T-helper 1 cell treated with Interleukin-12 subunit alpha and Interleukin-12 subunit beta and Interleukin-4 antibody, amounts not matched to agents 30 μg/mL and 1 μg/mL, for 36 hours (primary cell): Measurements from ENCODE around the gene ULK2.

Source experiments
- H3K27ac Mint-ChIP-seq: one replicate; pipeline ENCODE4 v1.8.0; 2021; ENCODE audit warnings: mild to moderate bottlenecking, mixed read lengths
- H3K27me3 Mint-ChIP-seq: one replicate; pipeline ENCODE4 v1.8.0; 2021; ENCODE audit warnings: low read depth, mixed read lengths
- H3K36me3 Mint-ChIP-seq: one replicate; pipeline ENCODE4 v1.8.0; 2021; ENCODE audit warnings: low read depth, mixed read lengths
- H3K4me1 Mint-ChIP-seq: one replicate; pipeline ENCODE4 v1.8.0; 2021; ENCODE audit warnings: low read depth, mixed read lengths
- H3K4me3 Mint-ChIP-seq: one replicate; pipeline ENCODE4 v1.8.0; 2021; ENCODE audit warnings: mild to moderate bottlenecking, moderate library complexity, mixed read lengths
- H3K9me3 Mint-ChIP-seq: one replicate; pipeline ENCODE4 v1.8.0; 2021; ENCODE audit warnings: mixed read lengths

The ULK2 gene

DNA sequence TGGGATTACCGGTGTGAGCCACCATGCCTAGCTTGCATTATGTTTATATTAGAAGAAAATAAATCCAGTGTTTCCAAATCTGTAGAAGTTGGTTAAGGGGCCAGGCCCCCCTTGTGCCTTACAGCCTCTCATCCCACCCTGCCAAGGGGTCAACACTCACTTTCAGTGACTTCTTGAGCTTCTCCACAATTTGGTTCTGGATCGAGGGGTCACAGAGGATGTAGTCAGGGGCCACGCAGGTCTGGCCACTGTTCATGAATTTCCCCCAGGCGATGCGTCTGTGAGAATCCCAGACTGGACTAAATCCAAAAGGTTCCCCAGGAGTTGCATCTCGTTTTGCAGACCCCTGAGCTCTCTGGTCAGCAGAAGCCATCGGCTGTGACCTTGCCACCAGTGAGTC, 126.8 kb downstream of the ULK2 start:
- Mint-ChIP-seq H3K27me3 (no peaks in the 10 kb centered on the region), H3K4me1 (no peaks in the 10 kb centered on the region), H3K9me3 (no peaks in the 10 kb centered on the region), H3K4me3 (no peak overlapping the region), H3K36me3 (no peaks in the 10 kb centered on the region), H3K27ac (no peak overlapping the region)

DNA sequence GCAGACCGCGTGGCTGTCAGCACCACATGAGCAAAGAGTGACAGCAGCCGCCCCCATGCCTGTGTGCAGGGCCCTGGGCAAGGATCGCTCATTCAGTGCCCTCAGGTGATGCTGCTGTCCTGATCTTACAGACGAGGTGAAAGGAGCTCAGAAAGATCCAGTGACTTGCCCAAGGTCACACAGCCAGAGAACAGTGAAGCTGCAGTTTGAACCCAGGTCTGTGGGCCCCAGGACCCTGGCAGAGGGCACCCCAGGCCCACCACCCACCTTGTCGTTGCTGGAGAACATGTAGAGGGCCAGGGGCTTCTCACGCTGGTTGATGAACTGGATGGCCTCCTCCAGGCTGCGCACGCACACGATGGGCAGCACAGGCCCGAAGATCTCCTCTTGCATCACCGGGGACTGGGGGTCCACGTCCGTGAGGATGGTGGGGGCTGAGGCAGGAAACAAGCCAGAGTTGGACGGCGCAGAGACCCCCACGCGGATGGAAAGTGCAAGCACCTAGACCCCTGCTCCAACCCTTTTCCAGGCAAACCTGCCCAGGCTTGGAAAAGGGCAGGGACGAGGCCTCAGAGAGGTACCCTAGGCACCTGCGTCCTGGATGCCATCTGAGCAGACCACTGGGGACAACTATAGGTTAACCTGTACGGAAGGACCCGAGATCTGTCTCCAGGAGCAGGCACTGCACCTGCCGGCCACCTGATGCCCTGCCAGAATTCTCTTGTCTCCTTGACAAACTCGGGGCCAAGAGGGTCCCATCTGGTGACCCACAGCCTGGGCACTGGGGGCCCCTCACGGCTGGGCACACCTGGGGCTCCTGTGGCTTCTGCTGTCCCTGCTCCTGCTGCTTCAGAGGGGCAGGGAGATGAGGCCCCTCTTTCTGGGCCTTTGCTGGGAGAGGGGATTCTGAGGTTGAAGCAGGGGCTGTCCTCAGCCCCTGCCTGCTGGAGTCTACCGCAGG, 128.2 kb downstream of the ULK2 start:
- Mint-ChIP-seq H3K27ac (no peak overlapping the region), H3K27me3 (no peaks in the 10 kb centered on the region), H3K4me3 (no peak overlapping the region), H3K4me1 (no peaks in the 10 kb centered on the region), H3K9me3 (no peaks in the 10 kb centered on the region), H3K36me3 (no peaks in the 10 kb centered on the region)

DNA sequence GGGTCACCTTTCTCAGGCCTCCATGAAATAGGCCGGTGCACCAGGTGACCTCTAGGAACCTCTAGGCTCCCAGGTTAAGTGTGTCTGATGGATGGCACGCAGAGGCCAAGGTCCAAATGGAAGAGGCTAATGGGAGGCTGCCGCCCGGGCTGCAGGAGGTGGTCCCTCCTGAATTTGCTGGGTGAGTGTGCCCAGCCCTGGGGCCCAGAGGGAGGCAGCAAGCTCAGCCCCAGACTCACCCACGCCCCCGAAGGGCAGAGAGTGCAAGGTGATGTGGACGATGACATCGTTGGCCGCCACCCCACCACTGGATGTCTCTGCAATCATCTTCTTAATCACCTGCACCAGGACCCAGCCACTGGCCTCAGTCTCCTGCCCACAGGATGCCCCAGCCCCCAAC, 129.0 kb downstream of the ULK2 start:
- Mint-ChIP-seq H3K9me3 (no peaks in the 10 kb centered on the region), H3K36me3 (no peaks in the 10 kb centered on the region), H3K27ac (no peak overlapping the region), H3K4me3 (no peak overlapping the region), H3K4me1 (no peaks in the 10 kb centered on the region), H3K27me3 (no peaks in the 10 kb centered on the region)

DNA sequence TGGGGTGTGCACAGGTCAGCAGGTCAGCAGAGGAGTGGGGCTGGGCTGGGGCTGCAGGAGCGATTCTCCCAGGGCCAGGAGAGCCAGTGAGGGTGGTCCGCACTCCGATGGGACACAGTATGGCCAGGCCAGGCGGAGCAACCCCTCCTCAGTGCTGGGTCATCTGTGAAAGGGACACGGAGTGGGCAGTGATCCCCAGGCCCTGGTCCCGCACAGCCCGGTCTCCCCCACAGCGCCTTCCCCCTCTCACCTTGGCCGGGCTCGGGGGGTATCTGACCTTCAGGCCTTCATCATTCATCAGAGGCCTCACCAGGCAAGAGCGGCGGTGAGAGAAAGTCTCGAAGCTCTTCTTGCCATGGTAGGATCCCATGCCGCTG, 129.7 kb downstream of the ULK2 start:
- H3K4me3 Mint-ChIP-seq, result no peak overlapping the region
- H3K4me1 Mint-ChIP-seq, result no peaks in the 10 kb centered on the region
- H3K9me3 Mint-ChIP-seq, result no peaks in the 10 kb centered on the region
- no peaks in the 10 kb centered on the region for H3K36me3 Mint-ChIP-seq
- no peaks in the 10 kb centered on the region for H3K27me3 Mint-ChIP-seq
- H3K27ac Mint-ChIP-seq, result no peak overlapping the region

DNA sequence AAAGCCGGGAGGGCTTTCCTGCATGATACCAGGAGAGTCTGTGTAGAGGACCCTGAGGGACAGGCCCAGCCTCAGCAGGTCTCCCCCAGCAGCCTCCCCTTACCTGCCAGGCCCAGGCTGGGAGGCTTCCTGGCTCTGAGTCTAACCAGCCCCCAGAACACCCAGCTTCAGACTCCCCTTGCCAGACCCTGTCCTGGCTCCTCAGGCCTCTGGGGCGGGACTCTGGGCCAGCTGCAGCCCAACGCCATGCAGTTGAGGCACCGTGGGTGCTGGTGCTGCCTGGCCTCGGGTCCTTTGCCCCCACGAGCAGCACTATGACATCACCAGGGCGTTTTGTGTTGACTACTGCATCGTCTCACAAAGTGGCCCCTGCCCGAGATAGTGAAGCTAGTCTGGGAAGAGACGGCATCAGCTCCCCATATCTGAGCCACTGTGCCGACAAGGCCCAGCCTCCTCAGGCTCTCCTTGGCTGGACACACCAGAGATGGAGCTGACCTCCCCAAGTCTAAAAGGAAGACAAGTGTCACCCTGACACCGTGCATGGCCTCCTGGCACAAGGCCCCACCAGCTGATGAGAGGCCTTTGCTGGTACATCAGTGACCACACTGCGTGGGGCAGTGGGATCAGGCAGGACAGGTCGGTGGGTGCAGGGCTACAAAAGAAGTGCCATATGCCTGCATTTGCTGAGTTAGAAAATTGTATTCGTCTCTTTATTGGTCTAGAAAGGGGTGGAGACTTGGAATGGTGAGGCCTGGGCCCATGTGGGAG, 130.2 kb downstream of the ULK2 start:
- H3K27ac Mint-ChIP-seq, result no peak overlapping the region
- no peaks in the 10 kb centered on the region for H3K4me1 Mint-ChIP-seq
- H3K4me3 Mint-ChIP-seq, result no peak overlapping the region
- H3K27me3 Mint-ChIP-seq, result no peaks in the 10 kb centered on the region
- H3K36me3 Mint-ChIP-seq, result no peaks in the 10 kb centered on the region
- H3K9me3 Mint-ChIP-seq, result no peaks in the 10 kb centered on the region

DNA sequence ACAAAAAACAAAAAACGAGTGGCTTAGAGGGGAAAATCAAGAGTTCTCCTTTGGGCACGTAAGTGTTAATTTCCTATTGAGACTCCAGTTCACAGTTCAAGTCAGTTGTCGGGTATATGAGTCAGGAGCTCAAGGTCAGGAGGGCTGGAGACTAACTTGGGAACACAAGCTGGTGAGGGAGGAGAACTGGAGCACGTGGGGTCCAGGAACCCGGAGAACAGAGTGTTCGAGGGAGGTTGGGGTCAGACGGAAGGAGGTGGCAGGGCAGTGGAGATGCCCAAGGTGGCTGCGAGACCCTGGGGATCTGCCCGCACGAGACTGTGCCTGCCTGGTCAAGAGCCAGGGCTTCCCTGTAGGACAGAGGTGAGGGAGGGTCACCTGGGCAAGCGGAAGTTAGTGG, 131.7 kb downstream of the ULK2 start:
- Mint-ChIP-seq H3K27me3 (no peaks in the 10 kb centered on the region), H3K27ac (no peak overlapping the region), H3K4me1 (no peaks in the 10 kb centered on the region), H3K9me3 (no peaks in the 10 kb centered on the region), H3K4me3 (no peak overlapping the region), H3K36me3 (no peaks in the 10 kb centered on the region)

DNA sequence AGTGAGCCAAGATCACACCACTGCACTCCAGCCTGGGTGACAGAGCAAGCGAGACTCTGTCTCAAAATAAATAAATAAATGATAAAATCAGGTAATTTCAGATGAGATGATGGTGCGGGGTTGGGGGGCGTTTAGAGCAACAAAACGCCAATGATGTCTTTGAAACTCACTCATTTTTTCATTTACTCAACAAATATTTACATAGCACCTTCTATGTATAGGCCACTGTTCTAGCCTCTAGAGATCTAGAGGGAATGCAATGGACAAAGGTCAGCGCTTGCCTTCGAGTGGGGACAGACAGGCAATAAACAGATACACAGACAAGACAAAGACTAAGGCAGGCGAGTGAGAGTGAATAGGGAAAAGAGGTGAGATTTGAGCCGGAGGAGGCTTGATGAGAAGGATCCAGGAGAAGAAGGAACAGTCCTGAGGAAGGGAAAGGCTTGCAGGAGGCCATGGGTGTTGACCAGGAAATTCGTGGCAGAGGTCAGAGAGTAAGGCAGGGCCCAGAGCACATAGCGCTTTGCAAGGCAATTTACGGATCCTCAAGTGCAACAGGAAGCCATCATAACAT, 133.7 kb downstream of the ULK2 start:
- no peaks in the 10 kb centered on the region for H3K27me3 Mint-ChIP-seq
- H3K36me3 Mint-ChIP-seq, result no peaks in the 10 kb centered on the region
- H3K9me3 Mint-ChIP-seq, result no peaks in the 10 kb centered on the region
- no peak overlapping the region for H3K27ac Mint-ChIP-seq
- no peaks in the 10 kb centered on the region for H3K4me1 Mint-ChIP-seq
- H3K4me3 Mint-ChIP-seq, result no peak overlapping the region

DNA sequence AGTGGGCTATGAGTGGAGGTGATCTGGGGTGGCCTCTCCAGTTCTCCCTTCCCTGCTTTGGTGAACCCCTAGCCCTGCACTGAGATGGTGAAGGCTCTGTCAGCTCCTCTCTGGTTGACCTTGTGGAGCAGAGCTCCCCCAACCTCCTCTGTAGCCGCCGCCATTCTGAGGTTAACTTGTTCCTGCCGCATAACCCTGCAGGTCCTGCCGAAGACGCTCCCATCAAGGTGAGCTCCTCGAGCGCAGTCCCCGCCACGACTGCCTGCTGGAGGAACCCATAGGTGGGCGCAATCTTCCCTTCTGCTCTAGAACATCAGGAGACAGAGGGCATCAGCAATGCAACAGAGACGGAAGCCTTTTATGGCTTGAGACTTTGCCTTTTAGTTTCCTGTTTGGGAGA, 136.1 kb downstream of the ULK2 start:
- no peak overlapping the region for H3K27ac Mint-ChIP-seq
- no peaks in the 10 kb centered on the region for H3K4me1 Mint-ChIP-seq
- no peak overlapping the region for H3K4me3 Mint-ChIP-seq
- no peaks in the 10 kb centered on the region for H3K27me3 Mint-ChIP-seq
- no peaks in the 10 kb centered on the region for H3K36me3 Mint-ChIP-seq
- H3K9me3 Mint-ChIP-seq, result no peaks in the 10 kb centered on the region

DNA sequence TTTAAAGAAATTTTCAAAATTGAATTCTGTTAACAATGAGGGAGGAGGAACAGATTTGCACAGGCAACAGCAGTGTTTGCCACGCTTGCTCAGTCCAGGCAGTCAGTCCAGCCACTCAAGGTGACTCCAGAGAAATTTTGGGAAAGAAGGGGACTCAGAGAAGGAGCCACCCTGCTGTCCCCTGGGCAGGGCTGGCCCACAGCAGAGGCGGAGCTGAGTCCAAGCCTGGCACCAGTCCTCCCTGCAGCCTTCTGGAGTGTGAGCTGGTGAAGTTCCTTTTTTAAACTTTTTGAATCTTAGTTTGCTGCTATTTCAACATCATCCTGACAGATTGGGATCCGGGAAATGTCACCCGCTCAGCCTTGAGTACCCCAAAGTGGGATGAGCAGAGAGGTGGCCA, 136.9 kb downstream of the ULK2 start:
- H3K36me3 Mint-ChIP-seq, result no peaks in the 10 kb centered on the region
- no peaks in the 10 kb centered on the region for H3K27me3 Mint-ChIP-seq
- no peaks in the 10 kb centered on the region for H3K9me3 Mint-ChIP-seq
- H3K4me1 Mint-ChIP-seq, result no peaks in the 10 kb centered on the region
- no peak overlapping the region for H3K4me3 Mint-ChIP-seq
- H3K27ac Mint-ChIP-seq, result no peak overlapping the region

DNA sequence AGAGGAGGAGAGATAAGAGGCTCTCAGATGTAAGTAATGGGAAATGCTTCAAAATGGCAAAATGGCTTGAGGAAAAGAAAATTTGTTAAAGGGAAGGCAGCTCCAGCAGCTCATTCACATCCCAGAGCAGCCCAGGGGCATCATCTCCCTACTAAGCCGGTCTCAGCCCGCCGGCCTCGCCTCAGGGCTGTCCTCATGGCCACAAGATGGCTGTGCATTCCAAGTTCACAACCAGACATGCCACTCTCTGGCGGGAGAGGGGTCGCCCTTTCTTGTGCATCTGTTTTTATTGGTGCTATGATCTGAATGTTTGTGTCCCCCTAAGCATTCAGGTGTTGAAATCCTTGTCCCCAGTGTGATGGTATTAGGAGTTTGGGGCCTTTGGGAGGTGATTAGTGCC, 137.8 kb downstream of the ULK2 start:
- Mint-ChIP-seq H3K9me3 (no peaks in the 10 kb centered on the region), H3K27me3 (peaks cover 9% of the 10 kb centered on the region), H3K27ac (no peak overlapping the region), H3K4me1 (peaks cover 5% of the 10 kb centered on the region), H3K36me3 (no peaks in the 10 kb centered on the region), H3K4me3 (no peak overlapping the region)

DNA sequence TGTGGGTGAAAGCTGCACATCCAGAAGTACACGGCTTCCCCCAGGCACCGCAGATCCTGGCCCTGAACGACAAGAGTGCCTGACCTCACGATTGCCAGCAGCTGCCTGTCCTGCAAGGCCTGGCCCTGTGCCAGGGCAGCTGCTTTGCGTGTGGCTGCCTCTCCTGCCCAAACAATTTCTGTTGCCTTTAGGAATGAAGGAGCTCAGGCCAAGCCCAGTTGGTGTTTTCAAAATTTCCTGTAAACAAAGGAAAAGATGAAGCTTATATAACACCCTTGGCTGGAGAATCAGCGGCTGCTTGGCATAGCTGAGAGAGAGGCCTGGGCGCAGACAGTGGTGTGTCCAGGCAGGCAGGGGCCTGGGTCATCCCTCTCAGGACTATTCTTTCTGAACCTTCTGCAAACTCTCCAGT, 139.6 kb downstream of the ULK2 start:
- no peak overlapping the region for H3K27ac Mint-ChIP-seq
- H3K4me1 Mint-ChIP-seq, result peaks cover 6% of the 10 kb centered on the region
- peaks cover 12% of the 10 kb centered on the region for H3K27me3 Mint-ChIP-seq
- no peak overlapping the region for H3K4me3 Mint-ChIP-seq
- no peaks in the 10 kb centered on the region for H3K9me3 Mint-ChIP-seq
- H3K36me3 Mint-ChIP-seq, result no peaks in the 10 kb centered on the region

DNA sequence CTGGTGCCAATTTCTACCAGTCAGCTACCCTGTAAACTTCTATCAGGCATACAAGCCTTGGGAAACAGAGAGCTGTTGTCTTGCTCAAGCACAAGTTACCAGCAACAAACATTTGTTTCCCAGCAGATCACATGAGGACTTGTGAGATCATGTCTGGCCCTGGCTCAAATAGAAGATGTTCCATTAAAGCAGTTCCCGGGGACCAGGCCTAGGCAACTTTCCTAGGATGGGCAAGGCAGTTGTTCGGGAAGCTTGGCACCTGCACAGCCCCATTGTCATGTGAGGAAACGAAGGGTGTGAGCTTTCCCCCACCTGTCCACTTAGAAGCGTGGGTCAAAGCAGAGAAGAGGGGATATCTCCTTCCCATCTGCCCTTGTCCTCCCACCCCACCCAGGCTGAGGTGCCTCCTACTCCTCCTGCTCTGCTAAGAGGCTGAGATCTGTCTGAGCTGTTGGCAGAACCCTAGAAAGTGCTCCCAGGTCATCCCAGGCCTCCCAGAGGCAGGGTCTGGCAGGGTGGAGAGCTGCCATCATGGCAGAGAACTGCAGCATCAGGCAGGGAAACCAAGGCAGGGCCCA, 140.1 kb downstream of the ULK2 start:
- peaks cover 6% of the 10 kb centered on the region for H3K4me1 Mint-ChIP-seq

DNA sequence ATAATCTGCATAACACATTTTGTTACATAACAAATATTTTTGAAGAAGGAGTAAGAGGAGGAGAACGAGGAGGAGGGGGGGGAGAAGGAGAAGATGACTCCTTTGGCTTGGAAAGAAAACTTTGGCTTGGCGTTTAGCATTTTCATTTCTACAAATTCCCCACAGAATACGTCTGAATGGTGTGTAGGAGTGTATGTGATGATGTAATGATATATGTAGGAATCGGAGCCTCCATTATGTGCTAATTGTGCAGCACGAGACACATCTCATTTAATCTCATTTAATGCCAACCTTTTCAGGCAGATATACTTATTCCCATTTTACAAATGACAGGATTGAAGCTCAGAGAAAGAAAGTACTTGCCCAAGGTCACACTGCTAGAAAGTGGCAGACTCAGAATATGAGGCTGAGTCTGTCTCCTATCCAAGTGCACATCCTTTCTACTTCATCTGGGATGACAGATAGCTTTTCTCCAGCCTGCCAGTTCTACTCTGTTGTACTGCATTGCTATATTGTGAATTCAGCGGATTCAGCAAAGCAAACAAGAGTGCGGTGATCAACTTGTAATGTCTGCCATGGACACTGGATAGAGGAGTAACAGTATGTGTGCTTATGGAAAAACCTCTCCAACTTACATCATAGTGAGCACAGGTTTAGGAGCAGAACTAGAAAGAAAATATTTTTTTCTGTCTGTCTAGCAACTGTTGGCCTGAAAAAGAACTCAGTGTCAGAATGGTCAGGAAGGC, 140.9 kb downstream of the ULK2 start:
- H3K9me3 Mint-ChIP-seq, result no peaks in the 10 kb centered on the region
- peaks cover 15% of the 10 kb centered on the region for H3K27me3 Mint-ChIP-seq
- no peak overlapping the region for H3K4me3 Mint-ChIP-seq
- no peak overlapping the region for H3K27ac Mint-ChIP-seq
- peaks cover 6% of the 10 kb centered on the region for H3K4me1 Mint-ChIP-seq
- no peaks in the 10 kb centered on the region for H3K36me3 Mint-ChIP-seq

More for the DNA sequence above, 140.1 kb downstream of the ULK2 start:
- Mint-ChIP-seq H3K4me3 (no peak overlapping the region), H3K27me3 (peaks cover 12% of the 10 kb centered on the region), H3K9me3 (no peaks in the 10 kb centered on the region), H3K27ac (no peak overlapping the region), H3K36me3 (no peaks in the 10 kb centered on the region)

DNA sequence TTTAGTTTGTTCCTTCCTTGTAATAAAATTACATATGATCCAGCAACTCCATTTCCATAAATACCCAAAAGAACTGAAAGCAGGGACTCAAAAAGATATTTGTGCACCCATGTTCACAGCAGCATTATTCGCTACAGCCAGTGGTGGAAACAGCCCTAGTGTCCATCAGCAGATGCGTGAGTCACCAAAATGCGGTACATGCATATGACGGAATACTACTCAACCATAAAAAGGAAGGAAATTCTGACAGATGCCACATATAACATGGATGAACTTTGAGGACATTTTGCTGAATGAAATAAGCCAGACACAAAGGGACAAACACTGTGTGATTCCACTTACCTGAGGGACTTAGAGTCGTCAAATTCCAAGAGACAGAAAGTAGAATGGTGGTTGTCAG, 142.2 kb downstream of the ULK2 start:
- no peak overlapping the region for H3K27ac Mint-ChIP-seq

More for the DNA sequence above, 142.2 kb downstream of the ULK2 start:
- Mint-ChIP-seq H3K27me3 (peaks cover 15% of the 10 kb centered on the region), H3K4me3 (no peak overlapping the region), H3K9me3 (no peaks in the 10 kb centered on the region), H3K4me1 (peaks cover 6% of the 10 kb centered on the region), H3K36me3 (no peaks in the 10 kb centered on the region)
